NCI-H446 (cell line): Measurements from ENCODE around the gene CRACR2A.

Source experiments
- DNase-seq, 2 experiments: peaks; one replicate each; lab custom pipeline; 2025; lab: John Stamatoyannopoulos, UW

Gene CRACR2A

DNA sequence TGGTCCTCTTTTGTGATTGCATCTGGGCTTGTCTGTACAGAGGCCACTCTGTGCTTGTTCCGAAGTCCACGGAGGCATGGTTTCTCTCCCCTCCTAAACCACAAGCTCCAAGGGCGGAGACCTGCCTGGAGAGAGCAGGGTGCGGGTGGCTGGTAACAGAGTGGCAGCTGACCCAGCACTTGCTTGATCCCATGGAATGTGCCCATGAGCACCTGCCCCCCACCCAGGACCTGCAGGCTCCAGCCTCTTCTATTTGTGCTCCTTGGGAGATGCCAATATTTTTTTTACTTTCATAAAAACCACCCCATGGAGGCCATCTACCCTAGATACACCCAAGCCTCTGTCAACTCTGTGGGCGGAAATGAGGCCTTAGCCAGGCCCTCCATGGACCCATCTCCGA lies 157.2 kb downstream of the CRACR2A start:
- no peak for DNase-seq

GRCh38 chr12:3594966-3595365 lies 157.9 kb downstream of the CRACR2A start:
- DNase-seq, result no peak

DNA sequence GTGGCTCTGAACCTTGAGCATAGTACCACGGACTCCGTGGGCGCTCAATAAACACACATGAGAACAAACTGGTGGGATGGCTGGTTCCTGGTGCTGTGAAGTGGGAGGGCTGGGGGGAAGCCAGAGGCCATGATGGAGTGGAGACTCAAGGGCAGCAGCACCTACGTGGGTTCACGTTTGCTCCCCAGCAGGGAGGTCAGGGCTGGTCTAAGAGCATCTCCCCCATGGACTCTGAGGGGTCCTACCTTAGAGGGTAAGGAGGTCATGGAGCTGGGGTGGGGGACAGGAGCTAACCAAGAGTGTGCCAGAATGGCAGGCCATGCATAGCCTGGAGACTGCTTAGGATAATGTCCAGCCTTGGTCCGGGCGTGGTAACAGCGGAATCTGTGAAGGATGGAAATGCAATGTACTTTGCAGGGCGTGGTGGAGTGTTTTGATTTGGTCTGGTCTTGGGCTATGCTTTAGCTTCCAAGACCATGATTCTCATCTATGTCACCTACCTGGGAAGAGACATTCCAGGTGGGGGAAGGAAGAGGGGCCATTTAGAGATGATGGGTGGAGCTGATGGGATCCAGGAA lies 158.9 kb downstream of the CRACR2A start:
- DNase-seq, result no peak

GRCh38 chr12:3592856-3593625 lies 159.9 kb downstream of the CRACR2A start:
- no peak for DNase-seq

DNA sequence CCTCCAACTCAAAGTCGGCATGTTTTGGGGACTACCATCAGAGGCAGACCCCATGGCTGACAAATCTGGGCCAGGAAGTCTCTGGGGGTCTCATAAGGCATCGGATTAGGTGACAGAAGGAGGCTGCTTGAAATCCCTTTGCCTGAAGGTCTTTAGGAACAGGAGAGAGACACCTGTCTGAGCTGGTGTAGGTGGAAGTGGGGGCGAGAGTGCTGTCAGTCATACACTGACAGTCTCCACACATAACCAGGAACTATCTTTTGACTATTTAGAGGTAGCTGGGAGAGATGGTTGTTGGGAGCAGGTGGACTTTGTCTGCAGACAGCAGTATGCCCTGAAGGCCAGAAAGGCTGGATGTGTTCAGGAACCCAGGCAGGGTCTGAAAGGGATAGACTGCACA lies 163.2 kb downstream of the CRACR2A start:
- DNase-seq, result no peak

DNA sequence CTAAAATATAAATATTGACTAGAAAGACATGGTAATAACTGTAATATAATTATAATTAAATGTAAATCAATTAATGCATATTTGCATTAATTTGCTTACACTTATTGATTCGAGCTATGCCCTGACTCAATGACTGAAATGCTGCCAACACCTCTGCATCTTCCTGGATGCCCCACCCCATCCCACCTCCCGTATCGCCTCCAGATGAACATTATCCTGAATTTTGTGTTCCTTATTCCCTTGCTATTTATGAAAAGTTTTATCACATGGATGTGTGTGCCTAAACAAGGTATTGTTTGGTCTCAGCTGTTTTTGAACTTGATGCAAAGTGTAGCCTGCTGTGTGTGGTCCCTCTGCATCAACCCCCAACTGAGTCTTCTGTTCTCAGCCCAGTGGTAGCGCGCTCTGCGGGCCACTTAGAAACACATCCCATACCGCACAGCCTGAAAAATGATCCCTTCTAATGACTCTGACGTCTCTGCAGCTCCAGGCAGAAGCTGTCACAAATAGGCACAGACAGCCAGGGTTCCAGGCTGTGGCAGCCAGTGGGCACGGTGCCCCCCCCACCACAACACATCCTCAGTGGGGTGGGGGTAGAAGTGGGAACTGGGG lies 165.4 kb downstream of the CRACR2A start:
- DNase-seq, result no peak

- no peak for DNase-seq
These were observed 169.1 kb downstream of the CRACR2A start for GRCh38 chr12:3583656-3584334.

DNA sequence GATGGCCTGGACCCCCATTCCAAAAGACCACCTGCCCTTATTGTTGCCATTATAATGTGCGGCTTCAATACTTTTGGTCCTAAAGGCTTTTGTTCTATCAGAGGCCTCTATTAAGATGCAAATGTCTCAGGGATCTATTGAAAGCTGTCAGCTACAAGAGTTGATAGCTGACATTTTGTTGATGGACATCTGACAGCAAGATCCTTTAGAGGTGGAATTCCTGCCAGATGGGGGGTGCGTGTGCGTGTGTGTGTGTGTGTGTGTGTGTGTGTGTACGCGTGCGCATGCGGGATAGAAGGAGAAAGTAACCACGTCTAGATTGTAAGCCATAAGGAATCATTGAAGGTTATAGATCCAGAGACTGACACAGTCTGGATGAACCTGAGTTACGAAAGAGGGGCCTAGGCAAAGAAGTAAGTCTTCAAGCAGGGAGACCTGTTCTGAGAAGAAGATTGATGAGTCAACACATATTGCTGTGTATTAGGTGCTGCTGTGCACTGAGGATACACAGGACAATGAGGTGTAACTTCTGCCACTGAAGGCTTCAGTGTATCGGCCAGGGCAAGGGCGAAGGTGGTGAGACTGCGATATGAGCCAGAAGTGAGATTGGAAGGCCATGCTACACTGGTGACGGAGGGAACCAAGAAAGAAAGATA lies 172.7 kb downstream of the CRACR2A start:
- no peak for DNase-seq

- no peak for DNase-seq
These were observed 173.3 kb downstream of the CRACR2A start for GRCh38 chr12:3579446-3580093.

DNA sequence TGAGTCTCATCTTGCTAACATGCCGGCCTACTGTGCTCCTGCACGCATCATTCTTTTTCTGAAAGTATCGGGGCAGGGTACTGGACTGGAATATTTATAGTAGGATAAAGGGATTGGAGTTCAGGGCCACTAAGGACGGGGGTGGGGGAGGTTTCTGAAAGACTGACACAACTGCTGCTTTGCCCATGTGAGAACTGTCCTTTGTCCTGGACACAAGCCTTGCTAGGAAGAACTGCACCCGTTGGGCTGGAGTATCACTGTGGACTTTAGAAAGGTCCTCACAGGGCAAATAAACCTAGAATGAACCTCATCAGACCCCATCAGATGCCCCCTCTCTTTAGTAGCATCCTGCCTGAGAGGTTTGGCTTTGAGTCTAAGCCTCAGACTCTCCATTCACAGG lies 174.4 kb downstream of the CRACR2A start:
- no peak for DNase-seq

- no peak for DNase-seq
These were observed 176.0 kb downstream of the CRACR2A start for GRCh38 chr12:3576891-3577290.

DNA sequence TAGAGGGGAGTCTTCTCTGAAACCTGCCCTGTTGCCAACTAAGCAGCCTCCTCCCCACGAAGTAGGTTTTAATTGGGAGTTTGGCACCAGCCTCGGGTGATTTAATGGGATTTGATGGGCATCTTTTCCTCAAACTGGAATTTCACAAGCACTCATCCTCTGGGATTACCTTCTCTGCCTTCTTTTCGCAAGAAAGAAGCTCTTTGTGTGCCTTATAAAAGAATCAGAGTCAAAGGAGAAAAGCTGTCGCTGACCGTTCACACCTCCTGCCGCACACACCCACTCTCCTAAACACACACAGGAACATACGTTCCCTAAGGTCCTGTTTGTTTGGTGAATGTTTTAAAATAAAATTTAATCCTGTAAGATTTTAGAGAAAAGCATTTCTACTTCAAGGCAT lies 177.9 kb downstream of the CRACR2A start:
- no peak for DNase-seq

DNA sequence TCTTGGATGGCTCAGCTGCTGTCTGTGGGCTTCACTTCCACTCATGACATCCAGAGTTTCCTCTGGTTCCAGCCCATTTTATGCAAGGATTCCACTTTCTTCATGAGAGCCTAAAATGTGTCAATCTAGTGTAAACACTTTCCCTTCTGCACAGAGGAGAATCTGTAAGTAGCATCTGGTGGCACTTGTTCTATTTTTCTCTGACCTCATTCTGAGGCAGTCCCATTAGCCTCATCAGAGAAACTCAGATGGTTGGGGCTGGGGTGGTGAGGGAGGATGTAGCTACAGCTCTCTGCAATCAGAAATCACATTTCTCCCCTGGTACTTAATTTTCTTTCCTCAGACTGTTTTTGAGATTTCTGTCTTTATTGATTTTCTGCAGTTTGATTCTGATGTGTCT lies 180.3 kb downstream of the CRACR2A start:
- DNase-seq, result no peak

DNA sequence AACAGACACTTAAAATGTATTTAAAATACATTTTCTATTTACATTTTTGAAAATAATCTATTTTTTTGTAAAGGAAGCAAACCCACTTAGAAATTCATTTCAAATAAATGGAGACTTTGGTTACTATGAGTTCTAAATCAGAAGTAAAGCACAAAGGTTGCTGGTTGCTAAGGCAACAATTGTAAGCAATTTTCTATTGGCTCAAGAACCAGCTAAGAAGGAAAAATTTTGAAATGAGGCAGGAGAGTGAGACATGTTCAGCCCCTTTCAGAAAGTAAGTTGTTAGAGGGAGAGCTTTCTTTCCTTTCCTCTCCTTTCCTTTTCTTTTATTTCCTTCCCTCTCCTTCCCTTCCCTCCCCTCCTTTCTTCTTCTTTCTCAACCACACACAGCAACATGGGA lies 181.2 kb downstream of the CRACR2A start:
- no peak for DNase-seq

DNA sequence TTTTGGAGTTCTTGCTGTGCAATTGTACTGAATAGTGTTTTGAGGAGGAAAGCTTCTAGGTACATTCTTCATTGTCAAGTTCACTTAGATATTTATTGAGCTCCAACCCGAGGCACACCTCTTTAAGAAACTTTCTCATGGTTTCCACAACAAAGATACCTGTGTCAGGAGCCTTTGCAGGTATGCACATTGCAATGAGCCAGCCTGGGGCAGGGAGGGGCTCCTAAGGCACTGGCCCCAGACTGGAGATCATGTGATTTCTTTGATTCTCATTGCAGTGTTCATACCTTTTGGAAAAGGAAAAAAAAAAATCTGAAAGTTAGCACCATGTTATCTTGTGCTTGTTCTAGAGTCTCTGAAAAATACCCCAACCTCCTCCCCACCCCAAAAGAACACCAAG lies 181.6 kb downstream of the CRACR2A start:
- no peak for DNase-seq

DNA sequence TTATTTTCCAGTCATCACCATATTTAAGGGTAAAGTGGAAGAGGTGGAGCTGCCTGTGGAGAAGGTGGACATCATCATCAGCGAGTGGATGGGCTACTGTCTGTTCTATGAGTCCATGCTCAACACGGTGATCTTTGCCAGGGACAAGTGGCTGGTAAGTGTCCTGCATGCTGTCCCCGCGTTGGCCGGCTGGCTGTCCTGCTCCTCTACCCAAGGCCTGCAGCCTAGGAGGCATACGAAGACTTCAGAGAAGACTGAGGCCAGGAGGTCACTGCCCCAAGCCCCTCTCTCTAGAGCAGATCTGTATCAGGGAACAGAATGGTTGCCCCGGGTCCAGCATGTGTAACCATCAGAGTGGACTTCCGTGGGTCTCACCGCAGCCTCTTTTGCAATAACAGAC lies 184.2 kb downstream of the CRACR2A start:
- no peak for DNase-seq

DNA sequence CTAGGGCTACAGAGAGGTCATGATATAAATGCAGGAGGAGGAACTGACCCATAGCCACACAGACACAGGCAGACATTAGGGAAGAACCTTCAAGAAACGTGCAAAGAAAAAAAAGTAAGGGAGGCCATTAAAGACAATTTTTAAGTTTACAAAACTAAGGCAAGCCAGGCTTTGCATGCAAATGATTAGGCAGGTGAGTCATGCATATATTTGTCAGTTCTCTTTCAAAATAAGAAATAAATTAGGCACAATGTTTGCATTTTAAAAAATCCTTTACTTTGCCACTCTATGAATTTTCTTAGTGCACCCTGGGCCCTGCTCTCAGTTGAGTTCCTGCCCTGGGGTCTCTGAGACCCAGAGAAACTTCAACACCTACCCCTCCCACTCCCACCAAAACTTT lies 186.9 kb downstream of the CRACR2A start:
- DNase-seq, result no peak
